Effector memory CD4-positive, alpha-beta T cell (primary cell): ENCODE data around the gene FYCO1.

Source experiments
- DNase-seq, 3 donors: peaks; one replicate each; pipeline ENCODE4 v3.0.0-alpha.2; 2020
- H3K27ac ChIP-seq: 2 replicates; pipeline ENCODE4 v1.7.0; 2013; ENCODE audit warnings: mild to moderate bottlenecking, low read length, moderate library complexity; ENCODE audit not compliant: insufficient read depth, poor library complexity, severe bottlenecking
- H3K27me3 ChIP-seq: replicated peaks from 2 replicates; pipeline ENCODE4 v1.7.0; 2013; ENCODE audit warnings: mild to moderate bottlenecking, low read length; ENCODE audit not compliant: insufficient read depth, control insufficient read depth, poor library complexity, severe bottlenecking
- H3K36me3 ChIP-seq: 2 replicates; pipeline ENCODE4 v1.7.0; 2013; ENCODE audit warnings: mild to moderate bottlenecking, low read length, moderate library complexity; ENCODE audit not compliant: control insufficient read depth, insufficient read depth
- H3K4me1 ChIP-seq: 2 replicates; pipeline ENCODE4 v1.7.0; 2013; ENCODE audit warnings: low read length, mild to moderate bottlenecking; ENCODE audit not compliant: control insufficient read depth, insufficient read depth, poor library complexity, severe bottlenecking
- H3K4me3 ChIP-seq: 2 replicates; pipeline ENCODE4 v1.7.0; 2013; ENCODE audit warnings: low read length, low read depth, mild to moderate bottlenecking; ENCODE audit not compliant: insufficient read depth, poor library complexity, severe bottlenecking
- H3K9me3 ChIP-seq: 2 replicates; pipeline ENCODE4 v1.7.0; 2013; ENCODE audit warnings: mild to moderate bottlenecking, low read length, moderate library complexity; ENCODE audit not compliant: control insufficient read depth

FYCO1 gene

GRCh38 chr3:45993421-45994027, 2.1 kb downstream of the FYCO1 start:
- DNase-seq = peak; percentile 17 to 64 (median 58)
- no peaks in the 10 kb centered on the region for H3K36me3 ChIP-seq
- H3K4me3 ChIP-seq = no peak overlapping the region
- H3K4me1 ChIP-seq = peaks cover 41% of the 10 kb centered on the region
- no peaks in the 10 kb centered on the region for H3K27me3 ChIP-seq
- peak overlapping the region; percentile 91 for H3K27ac ChIP-seq
- no peaks in the 10 kb centered on the region for H3K9me3 ChIP-seq

DNA sequence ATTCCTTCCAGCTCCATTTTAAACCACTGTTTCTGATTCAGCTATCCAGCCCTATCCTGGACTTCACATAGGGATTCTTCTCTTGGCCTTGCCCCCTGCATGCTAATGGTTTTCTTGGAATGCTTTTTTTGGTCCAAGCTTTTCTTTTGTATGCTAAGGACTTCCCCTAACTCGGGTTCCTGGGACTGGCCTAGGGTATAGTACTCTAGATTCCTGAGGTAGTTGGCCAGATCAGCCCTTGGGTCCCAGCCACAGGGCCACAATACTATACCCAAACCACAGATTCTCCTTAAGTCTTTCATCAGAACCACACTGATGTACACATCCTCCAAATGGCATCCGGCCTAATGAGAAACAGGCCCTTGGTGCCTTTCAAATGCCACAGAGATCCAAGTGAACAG, 2.8 kb downstream of the FYCO1 start:
- H3K4me1 ChIP-seq = peaks cover 41% of the 10 kb centered on the region
- H3K36me3 ChIP-seq = no peaks in the 10 kb centered on the region
- H3K4me3 ChIP-seq = no peak overlapping the region
- H3K9me3 ChIP-seq = no peaks in the 10 kb centered on the region
- peak overlapping the region; percentile 59 for H3K27ac ChIP-seq
- DNase-seq = no peak
- no peaks in the 10 kb centered on the region for H3K27me3 ChIP-seq

DNA sequence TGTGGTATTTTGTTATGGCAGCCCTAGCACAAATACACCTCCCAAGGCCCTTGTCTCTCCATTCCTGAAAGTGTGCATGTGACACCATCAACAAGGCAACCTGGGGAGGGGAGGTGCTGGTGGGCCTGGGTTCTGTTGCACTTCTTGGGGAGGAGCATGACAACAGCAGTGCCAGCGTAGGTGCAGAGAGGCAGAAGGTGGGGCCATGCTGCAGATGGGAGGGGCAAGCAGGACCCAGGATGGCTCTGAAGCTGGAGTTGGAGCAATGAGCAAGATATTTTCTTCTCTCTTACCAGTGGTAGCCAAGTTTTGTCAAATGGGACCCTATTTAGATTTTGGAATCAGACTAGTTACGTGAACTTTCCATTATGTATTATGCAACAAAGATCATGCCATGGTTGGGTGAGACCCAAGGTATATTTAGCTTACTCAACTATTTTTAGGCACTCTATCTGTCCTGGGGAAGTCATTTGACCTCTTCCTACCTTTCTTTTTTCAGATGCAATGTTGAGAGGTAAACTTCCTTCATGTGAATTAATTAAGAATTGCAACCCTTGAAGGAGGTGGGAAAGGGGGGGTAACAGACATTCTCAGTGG, 3.4 kb downstream of the FYCO1 start:
- H3K36me3 ChIP-seq = no peaks in the 10 kb centered on the region
- H3K4me3 ChIP-seq = no peak overlapping the region
- H3K9me3 ChIP-seq = no peaks in the 10 kb centered on the region
- no peak for DNase-seq
- no peaks in the 10 kb centered on the region for H3K27me3 ChIP-seq
- H3K4me1 ChIP-seq = peaks cover 41% of the 10 kb centered on the region
- no peak overlapping the region for H3K27ac ChIP-seq

GRCh38 chr3:45991341-45991740, 4.3 kb downstream of the FYCO1 start:
- Histone ChIP-seq H3K27ac (no peak overlapping the region), H3K4me1 (peaks cover 41% of the 10 kb centered on the region)

GRCh38 chr3:45990181-45990580, 5.4 kb downstream of the FYCO1 start:
- H3K4me1 ChIP-seq = peaks cover 41% of the 10 kb centered on the region
- no peaks in the 10 kb centered on the region for H3K9me3 ChIP-seq
- H3K36me3 ChIP-seq = peaks cover 4% of the 10 kb centered on the region
- no peaks in the 10 kb centered on the region for H3K27me3 ChIP-seq
- no peak overlapping the region for H3K4me3 ChIP-seq
- H3K27ac ChIP-seq = no peak overlapping the region
- DNase-seq = no peak

More at GRCh38 chr3:45991341-45991740, 4.3 kb downstream of the FYCO1 start:
- no peaks in the 10 kb centered on the region for H3K27me3 ChIP-seq
- H3K36me3 ChIP-seq = no peaks in the 10 kb centered on the region
- no peaks in the 10 kb centered on the region for H3K9me3 ChIP-seq
- no peak for DNase-seq
- H3K4me3 ChIP-seq = no peak overlapping the region

GRCh38 chr3:45988804-45989203, 6.8 kb downstream of the FYCO1 start:
- H3K4me3 ChIP-seq = no peak overlapping the region
- no peak overlapping the region for H3K27ac ChIP-seq
- no peak for DNase-seq
- no peaks in the 10 kb centered on the region for H3K27me3 ChIP-seq
- H3K4me1 ChIP-seq = peaks cover 30% of the 10 kb centered on the region
- H3K36me3 ChIP-seq = peaks cover 11% of the 10 kb centered on the region
- H3K9me3 ChIP-seq = no peaks in the 10 kb centered on the region

DNA sequence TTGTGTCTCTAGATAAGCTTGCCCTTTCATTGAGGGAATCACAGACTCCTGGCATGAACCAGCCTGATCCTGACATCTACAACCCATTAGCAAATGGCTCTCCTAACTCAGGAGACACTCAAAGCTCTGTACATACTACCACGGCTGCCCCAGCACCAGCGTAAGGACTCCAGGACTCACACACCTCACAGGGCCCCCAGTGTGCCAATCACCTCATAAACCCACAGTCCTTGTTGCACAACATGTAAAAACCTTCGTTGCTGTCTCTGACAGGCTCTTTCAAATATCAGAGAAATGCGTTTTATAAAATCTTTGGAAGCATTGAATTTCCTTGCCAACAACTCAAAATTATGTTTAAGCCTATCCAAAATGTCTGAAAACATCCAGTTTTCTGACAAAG, 7.3 kb downstream of the FYCO1 start:
- Histone ChIP-seq H3K4me1 (peaks cover 28% of the 10 kb centered on the region), H3K4me3 (no peak overlapping the region), H3K27ac (no peak overlapping the region), H3K9me3 (no peaks in the 10 kb centered on the region), H3K27me3 (no peaks in the 10 kb centered on the region), H3K36me3 (peaks cover 15% of the 10 kb centered on the region)
- no peak for DNase-seq

GRCh38 chr3:45987368-45988291, 8.0 kb downstream of the FYCO1 start:
- Histone ChIP-seq H3K36me3 (peaks cover 23% of the 10 kb centered on the region), H3K4me3 (no peak overlapping the region), H3K27me3 (no peaks in the 10 kb centered on the region), H3K4me1 (peaks cover 20% of the 10 kb centered on the region), H3K27ac (no peak overlapping the region), H3K9me3 (no peaks in the 10 kb centered on the region)
- DNase-seq = no peak

DNA sequence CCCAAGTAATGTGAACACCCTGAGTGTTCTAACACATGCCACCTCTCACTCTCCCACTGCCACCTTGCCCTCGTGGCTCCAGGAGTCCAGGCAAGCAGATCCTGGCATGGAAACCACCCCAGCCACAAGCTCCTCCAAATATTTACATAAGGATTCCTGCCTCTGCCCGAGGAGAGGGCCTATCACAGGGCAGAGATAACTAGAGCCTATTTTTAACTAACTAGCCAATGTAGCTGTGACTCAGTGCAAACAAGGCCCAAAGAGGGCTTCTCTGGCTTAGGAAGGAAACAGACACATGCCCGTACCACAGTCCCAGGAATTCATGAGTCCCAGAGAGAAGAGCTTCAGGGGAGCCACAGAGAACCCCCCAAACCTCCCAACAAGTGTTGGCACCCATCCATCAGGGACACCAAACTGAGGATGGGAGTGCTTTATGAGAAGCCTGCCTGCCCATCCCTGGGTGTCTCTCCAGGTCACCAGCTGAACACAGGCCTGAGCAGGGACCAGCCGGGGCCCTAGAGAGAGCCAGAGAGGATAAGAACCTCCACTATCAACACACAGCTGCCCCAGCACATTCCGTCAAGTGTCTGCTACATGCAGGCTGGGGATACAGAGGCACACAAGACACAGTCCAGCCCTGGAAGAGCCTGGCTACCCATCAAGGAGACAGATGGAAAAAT, 9.2 kb downstream of the FYCO1 start:
- no peak overlapping the region for H3K27ac ChIP-seq
- DNase-seq = no peak
- no peak overlapping the region for H3K4me3 ChIP-seq
- no peaks in the 10 kb centered on the region for H3K9me3 ChIP-seq
- H3K27me3 ChIP-seq = no peaks in the 10 kb centered on the region
- H3K36me3 ChIP-seq = peaks cover 31% of the 10 kb centered on the region
- H3K4me1 ChIP-seq = peaks cover 12% of the 10 kb centered on the region
